Measurements from ENCODE around the gene ANKHD1.
A peak's percentile ranks its signal among the peaks of the same experiment; 100 is the strongest.
"Not testable (repeated sequence)": the region's sequence is repeated elsewhere in the genome, so short reads cannot be mapped to it uniquely, and the experiment has no call there.

ANKHD1 gene

GRCh38 chr5:140561753-140562523 is 160.3 kb downstream of the ANKHD1 start:
- no peak for DNase-seq (ENCODE audit: low spot score)

GRCh38 chr5:140563596-140563995 is 162.0 kb downstream of the ANKHD1 start:
- DNase-seq (ENCODE audit: low spot score), result no peak

- peak; percentile 99 for DNase-seq (ENCODE audit: low spot score)
Measured at GRCh38 chr5:140564196-140565023, 162.8 kb downstream of the ANKHD1 start, which contains the start of the genes APBB3 and SLC35A4. Gene APBB3 (minus strand): TSS chr5:140564598. CDS start chr5:140564245, 353 bp downstream. Gene SLC35A4 (plus strand): TSS chr5:140564828. CDS start chr5:140567170, 2,342 bp downstream.

- peak; percentile 36 for DNase-seq (ENCODE audit: low spot score)
Measured at GRCh38 chr5:140565024-140565779, 163.6 kb downstream of the ANKHD1 start.

GRCh38 chr5:140565780-140566095 is 164.1 kb downstream of the ANKHD1 start:
- DNase-seq (ENCODE audit: low spot score), result no peak

- DNase-seq (ENCODE audit: low spot score), result no peak
Measured at GRCh38 chr5:140566665-140567064, 165.0 kb downstream of the ANKHD1 start.

- no peak for DNase-seq (ENCODE audit: low spot score)
Measured at GRCh38 chr5:140567136-140567818, 165.6 kb downstream of the ANKHD1 start.

- no peak for DNase-seq (ENCODE audit: low spot score)
Measured at GRCh38 chr5:140567871-140568270, 166.2 kb downstream of the ANKHD1 start.

GRCh38 chr5:140568443-140569063 is 166.9 kb downstream of the ANKHD1 start:
- no peak for DNase-seq (ENCODE audit: low spot score)

- DNase-seq (ENCODE audit: low spot score), result no peak
Measured at GRCh38 chr5:140569197-140569596, 167.6 kb downstream of the ANKHD1 start.

GRCh38 chr5:140570058-140570457 is 168.4 kb downstream of the ANKHD1 start:
- DNase-seq (ENCODE audit: low spot score), result no peak

- no peak for DNase-seq (ENCODE audit: low spot score)
Measured at GRCh38 chr5:140570488-140570887, 168.9 kb downstream of the ANKHD1 start.

- DNase-seq (ENCODE audit: low spot score), result no peak
Measured at GRCh38 chr5:140571105-140571504, 169.5 kb downstream of the ANKHD1 start.

- DNase-seq (ENCODE audit: low spot score), result no peak
Measured at GRCh38 chr5:140573683-140574082, 172.1 kb downstream of the ANKHD1 start.

- DNase-seq (ENCODE audit: low spot score), result no peak
Measured at GRCh38 chr5:140574165-140574564, 172.5 kb downstream of the ANKHD1 start.

GRCh38 chr5:140575309-140575708 is 173.7 kb downstream of the ANKHD1 start:
- no peak for DNase-seq (ENCODE audit: low spot score)

GRCh38 chr5:140576776-140577201 is 175.2 kb downstream of the ANKHD1 start:
- no peak for DNase-seq (ENCODE audit: low spot score)

GRCh38 chr5:140579188-140579747 is 177.6 kb downstream of the ANKHD1 start:
- not testable (repeated sequence) for DNase-seq (ENCODE audit: low spot score)

GRCh38 chr5:140587495-140587894 is 185.9 kb downstream of the ANKHD1 start:
- no peak for DNase-seq (ENCODE audit: low spot score)

GRCh38 chr5:140588311-140589070 is 186.9 kb downstream of the ANKHD1 start:
- no peak for DNase-seq (ENCODE audit: low spot score)

Measured in NAMALWA (cell line).